ENCODE results near the gene UGT1A1.

Gene UGT1A1

GRCh38 chr2:233794128-233794658, 34.1 kb downstream of the UGT1A1 start:
- Histone ChIP-seq H3K36me3 (ENCODE audit: control insufficient read depth, insufficient read depth, low read length) (no peaks in the 10 kb centered on the region), H3K4me3 (replicated peaks; ENCODE audit: low read depth, low read length) (no peak overlapping the region), H3K27me3 (replicated peaks; ENCODE audit: control insufficient read depth, insufficient read depth, low read length) (no peaks in the 10 kb centered on the region; the same call in 1 of the 2 replicates)
- TF ChIP-seq CTCF (IDR thresholded peaks at IDR 0.05; ENCODE audit: insufficient read depth, low read length, poor library complexity, severe bottlenecking): no peak
- no peak for DNase-seq (ENCODE audit: extremely low read depth, insufficient read length)

GRCh38 chr2:233795735-233796171, 35.7 kb downstream of the UGT1A1 start:
- Histone ChIP-seq H3K27me3 (replicated peaks; ENCODE audit: control insufficient read depth, insufficient read depth, low read length) (no peaks in the 10 kb centered on the region; the same call in 1 of the 2 replicates), H3K4me3 (replicated peaks; ENCODE audit: low read depth, low read length) (no peak overlapping the region), H3K36me3 (ENCODE audit: control insufficient read depth, insufficient read depth, low read length) (no peaks in the 10 kb centered on the region)
- DNase-seq (ENCODE audit: extremely low read depth, insufficient read length): no peak
- TF ChIP-seq CTCF (IDR thresholded peaks at IDR 0.05; ENCODE audit: insufficient read depth, low read length, poor library complexity, severe bottlenecking): no peak

- no peak for TF ChIP-seq CTCF (IDR thresholded peaks at IDR 0.05; ENCODE audit: insufficient read depth, low read length, poor library complexity, severe bottlenecking)
- H3K27me3 ChIP-seq (replicated peaks; ENCODE audit: control insufficient read depth, insufficient read depth, low read length): no peaks in the 10 kb centered on the region; the same call in 1 of the 2 replicates
- no peak for DNase-seq (ENCODE audit: extremely low read depth, insufficient read length)
- H3K4me3 ChIP-seq (replicated peaks; ENCODE audit: low read depth, low read length): no peak overlapping the region
- no peaks in the 10 kb centered on the region for H3K36me3 ChIP-seq (ENCODE audit: control insufficient read depth, insufficient read depth, low read length)
These were observed 36.2 kb downstream of the UGT1A1 start for GRCh38 chr2:233796254-233796653.

- TF ChIP-seq CTCF (IDR thresholded peaks at IDR 0.05; ENCODE audit: insufficient read depth, low read length, poor library complexity, severe bottlenecking): no peak
- Histone ChIP-seq H3K36me3 (ENCODE audit: control insufficient read depth, insufficient read depth, low read length) (no peaks in the 10 kb centered on the region), H3K27me3 (replicated peaks; ENCODE audit: control insufficient read depth, insufficient read depth, low read length) (no peaks in the 10 kb centered on the region; the same call in 1 of the 2 replicates)
These were observed 38.4 kb downstream of the UGT1A1 start for GRCh38 chr2:233798335-233799086.

GRCh38 chr2:233799087-233799665, 39.1 kb downstream of the UGT1A1 start:
- DNase-seq (ENCODE audit: extremely low read depth, insufficient read length): no peak
- no peaks in the 10 kb centered on the region; the same call in 1 of the 2 replicates for H3K27me3 ChIP-seq (replicated peaks; ENCODE audit: control insufficient read depth, insufficient read depth, low read length)
- TF ChIP-seq CTCF (IDR thresholded peaks at IDR 0.05; ENCODE audit: insufficient read depth, low read length, poor library complexity, severe bottlenecking): no peak

More at GRCh38 chr2:233798335-233799086, 38.4 kb downstream of the UGT1A1 start:
- no peak overlapping the region for H3K4me3 ChIP-seq (replicated peaks; ENCODE audit: low read depth, low read length)
- no peak for DNase-seq (ENCODE audit: extremely low read depth, insufficient read length)

More at GRCh38 chr2:233799087-233799665, 39.1 kb downstream of the UGT1A1 start:
- no peaks in the 10 kb centered on the region for H3K36me3 ChIP-seq (ENCODE audit: control insufficient read depth, insufficient read depth, low read length)
- no peak overlapping the region for H3K4me3 ChIP-seq (replicated peaks; ENCODE audit: low read depth, low read length)
